GM10266 (cell line): ENCODE measurements around the gene CYTH4.

ENCODE experiments used
- DNase-seq: peaks from one replicate; pipeline ENCODE4 v3.0.0; 2012; ENCODE audit errors: extremely low spot score
- CTCF ChIP-seq: IDR thresholded peaks from 2 replicates; pipeline ENCODE4 v1.5.1; 2012; ENCODE audit warnings: mild to moderate bottlenecking, low read depth; ENCODE audit not compliant: control insufficient read depth, insufficient read depth; ENCODE audit errors: missing control alignments

The CYTH4 gene

GRCh38 chr22:37239336-37240239 lies 42.7 kb upstream of the CYTH4 start:
- DNase-seq, result no peak
- TF ChIP-seq CTCF, result no peak

DNA sequence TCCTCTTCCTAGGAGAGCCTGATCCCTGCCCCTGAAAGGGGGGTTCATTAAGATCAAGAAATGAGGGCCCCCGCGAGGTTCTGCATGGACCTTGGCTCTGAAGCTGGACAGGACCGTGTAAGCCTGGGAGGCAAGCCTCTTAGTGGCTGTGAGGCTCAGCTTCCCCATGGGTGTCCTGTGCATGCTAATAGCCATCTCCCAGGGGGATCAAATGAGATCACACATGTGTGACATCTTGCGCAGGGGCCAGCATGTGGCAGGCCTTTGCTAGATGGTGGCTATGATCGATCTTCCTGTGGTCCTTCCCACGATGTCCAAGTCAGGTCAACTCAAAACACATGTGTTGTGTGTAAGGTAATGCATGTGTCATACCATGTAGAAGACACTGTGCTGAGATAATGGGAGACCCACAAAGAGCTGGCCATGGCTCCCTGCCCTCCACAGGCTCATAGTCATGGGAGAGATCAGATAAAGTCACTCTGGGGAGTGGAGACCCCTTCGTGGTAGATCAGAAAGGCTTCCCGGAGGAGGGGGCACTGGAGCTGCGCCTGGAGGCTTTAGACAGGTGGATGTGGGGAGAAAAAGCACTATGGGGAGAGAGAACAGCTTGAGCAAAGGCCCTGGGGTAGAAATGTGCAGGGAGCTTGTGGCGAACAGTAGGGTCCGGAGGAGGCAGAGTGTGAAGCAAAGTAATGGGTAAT lies 41.9 kb upstream of the CYTH4 start:
- TF ChIP-seq CTCF, result no peak
- DNase-seq, result no peak

- DNase-seq, result no peak
- TF ChIP-seq CTCF, result no peak
Measured at GRCh38 chr22:37240941-37241320, 41.4 kb upstream of the CYTH4 start.

- no peak for TF ChIP-seq CTCF
- no peak for DNase-seq
Measured at GRCh38 chr22:37241351-37242142, 40.8 kb upstream of the CYTH4 start.

DNA sequence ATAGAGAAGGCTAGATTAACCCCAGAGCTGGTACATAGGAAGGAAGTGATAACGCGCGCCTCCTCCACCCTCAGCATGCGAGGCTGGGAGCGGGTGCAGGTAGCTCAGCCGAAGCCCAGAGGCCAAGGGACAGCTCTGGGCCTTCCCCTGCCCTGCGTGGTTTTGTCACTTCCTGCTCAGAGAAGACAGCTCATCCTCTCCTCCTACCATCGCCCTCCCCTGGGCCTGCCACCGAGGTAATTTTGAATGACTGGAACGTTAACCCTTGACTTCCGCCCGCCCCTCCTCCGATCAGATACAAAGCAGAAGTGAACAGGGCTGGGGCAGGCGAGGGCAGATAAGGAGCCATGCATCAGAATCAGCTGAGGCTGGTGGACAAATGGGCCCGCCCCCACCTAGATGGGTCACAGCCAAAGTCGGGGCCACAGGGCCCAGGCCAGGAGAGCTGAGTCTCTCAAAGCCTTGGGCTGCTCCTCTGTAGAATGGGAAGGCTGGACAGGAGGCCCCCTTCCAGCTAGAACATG lies 39.9 kb upstream of the CYTH4 start:
- TF ChIP-seq CTCF, result no peak
- peak; percentile 85 for DNase-seq

GRCh38 chr22:37243402-37244113 lies 38.8 kb upstream of the CYTH4 start:
- no peak for TF ChIP-seq CTCF
- no peak for DNase-seq
